Ovary (tissue), 9 donors: ENCODE data around the gene BMP2. TPM values are rescaled to one million over a fixed set of nuclear protein-coding genes. Genes with fewer than 3 reads are reported as not detected.

Source experiments
- DNase-seq, 5 donors: peaks; one replicate each; pipeline ENCODE4 v3.0.0-alpha.2; 2019 to 2020
- H3K27ac ChIP-seq, 2 donors: fragments of 200-600 bp; one replicate each; pipeline versions ENCODE4 v1.5.1 to v1.8.0; 2019 to 2022
- H3K27me3 ChIP-seq: fragments of 200-600 bp; one replicate; pipeline ENCODE4 v1.8.0; 2022
- H3K36me3 ChIP-seq: fragments of 200-600 bp; sonication (generic); one replicate; pipeline ENCODE4 v1.5.1; 2019
- H3K4me1 ChIP-seq: one replicate; pipeline ENCODE4 v1.8.1; 2013; ENCODE audit warnings: mild to moderate bottlenecking, moderate library complexity; ENCODE audit not compliant: insufficient read depth
- H3K4me3 ChIP-seq: fragments of 200-600 bp; sonication (generic); one replicate; pipeline ENCODE4 v1.5.1; 2017
- H3K9me3 ChIP-seq, 2 donors: fragments of 200-600 bp in 1 of 2; sonication (generic) in 1 of 2; one replicate each; pipeline versions ENCODE4 v1.5.1 to v1.8.1; 2013 to 2019; ENCODE audit warnings: mild to moderate bottlenecking in 1 of 2, moderate library complexity in 1 of 2
- CTCF ChIP-seq, 3 donors: fragments of 450-650 bp in 2 of 3; fragments of 200-600 bp in 1 of 3; IDR thresholded peaks; one replicate each; pipeline versions ENCODE4 v1.5.1 to v1.8.0; 2016 to 2022; ENCODE audit warnings: antibody characterized with exemption in 3 of 3, mild to moderate bottlenecking in 1 of 3
- EP300 ChIP-seq: sonication (generic); formaldehyde crosslinking; IDR thresholded peaks from one replicate; pipeline ENCODE4 v1.6.1; 2017; ENCODE audit warnings: antibody characterized with exemption
- POLR2A ChIP-seq: fragments of 450-650 bp; IDR thresholded peaks from one replicate; pipeline ENCODE4 v1.6.1; 2017; ENCODE audit warnings: antibody characterized with exemption, mild to moderate bottlenecking, moderate library complexity
- WGBS, 3 donors: extraction: QIAGEN DNeasy Blood & Tissue Kit in 1 of 3; methylation state at CpG; one replicate each; pipeline versions ENCODE4 v1.1.5 to v1.1.7; 2013 to 2017; 5-methylcytosine and 5-hydroxymethylcytosine counted together
- intact Hi-C, 4 donors: fragments of 100-400 bp; cut with DNase I; formaldehyde crosslinking; loops; one replicate each; pipeline versions ENCODE4 v1.11.0 to v1.15.1; 2022 to 2023
- polyA plus RNA-seq, 2 donors: library from polyadenylated mRNA; stranded (reverse); fragments of 200-250 nt in 1 of 2; fragments of 350-450 nt in 1 of 2; fragmentation: Illumina TruSeq in 1 of 2; extraction: RNeasy Lipid Tissue Mini Kit (QIAGEN cat#74804) in 1 of 2; gene quantifications; one replicate each; pipeline ENCODE4 v1.2.3, GENCODE V29; 2013 to 2014
- total RNA-seq, 7 donors: library from RNA; depleted of rRNA in 2 of 7; stranded (reverse); fragments of >200 nt in 2 of 7; fragmentation: NEBNext Ultra II Directional in 3 of 7; extraction: Animal tissue kit (Norgen Biotek cat#: 25700) in 3 of 7; gene quantifications; one replicate each; pipeline versions ENCODE4 v1.1.0 to v1.2.4, GENCODE V29; 2016 to 2023
- donor health status: DM: no; HTN: no; CAD: no; lungs with moderate emphysema.
- donor health status: DM: no; HTN: no; CAD: no.
- donor health status: Bipolar disorder and iron deficiency.
- donor health status: DM: yes; HTN: yes; CAD: no.
- donor health status: DM: no; HTN: no; CAD: no.
- donor health status: DM: yes; HTN: yes; CAD: no.

The BMP2 gene
- total and polyA plus RNA-seq, 9 donors: 0.58 to 9.7 (median 2.4) TPM

- intact Hi-C loops: no loop called here
Measured at GRCh38 chr20:6744805-6745204, 22.7 kb upstream of the BMP2 start.

DNA sequence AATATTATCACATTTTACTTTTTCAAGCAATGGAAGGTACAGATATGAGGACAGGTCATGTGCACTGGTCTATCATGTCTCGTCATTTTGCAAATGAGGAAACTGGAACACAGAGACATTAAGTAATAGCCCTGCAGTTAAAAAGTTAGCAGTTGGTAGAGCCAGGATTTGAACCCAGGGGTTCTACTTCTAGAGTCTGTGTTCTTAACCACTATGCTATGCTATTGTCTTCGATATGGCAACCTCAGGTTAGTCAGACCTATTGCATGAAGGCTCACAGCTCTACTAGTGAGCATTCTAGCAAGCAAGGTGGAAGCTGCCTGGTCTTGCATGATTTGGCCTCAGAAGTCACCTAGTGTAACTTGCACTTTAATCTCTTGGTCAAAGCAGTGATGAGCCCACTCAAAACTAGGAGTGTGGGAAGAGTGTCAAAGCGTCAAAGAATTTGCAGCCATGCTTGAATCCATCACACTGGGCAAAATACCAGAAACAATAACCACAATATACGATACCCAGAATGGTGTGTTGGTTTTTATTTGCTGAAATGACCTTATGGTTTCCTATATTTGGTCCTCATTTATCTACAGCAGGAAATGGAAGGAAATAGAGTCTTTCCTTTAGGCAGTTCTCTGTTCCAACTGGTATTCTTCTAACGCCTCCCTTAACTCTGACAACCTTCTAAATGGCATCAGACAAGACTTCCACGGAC, 20.4 kb upstream of the BMP2 start:
- H3K27ac ChIP-seq: no peak overlapping the region
- DNase-seq: no peak
- no peaks in the 10 kb centered on the region for H3K27me3 ChIP-seq
- no peaks in the 10 kb centered on the region for H3K4me1 ChIP-seq
- no peaks in the 10 kb centered on the region for H3K9me3 ChIP-seq
- TF ChIP-seq CTCF (IDR thresholded peaks at IDR 0.05): no peak
- TF ChIP-seq POLR2A: no peak
- no peak for TF ChIP-seq EP300
- 73 to 79% (median 74%) methylated on average over 6 of the region's 6 CpGs for WGBS, 3 donors
- intact Hi-C loops: no loop called here
- no peaks in the 10 kb centered on the region for H3K36me3 ChIP-seq
- no peak overlapping the region for H3K4me3 ChIP-seq

More at GRCh38 chr20:6744805-6745204, 22.7 kb upstream of the BMP2 start:
- Histone ChIP-seq H3K4me3 (no peak overlapping the region), H3K9me3 (no peaks in the 10 kb centered on the region), H3K36me3 (no peaks in the 10 kb centered on the region), H3K27me3 (no peaks in the 10 kb centered on the region), H3K27ac (no peak overlapping the region), H3K4me1 (no peaks in the 10 kb centered on the region)
- no peak for TF ChIP-seq POLR2A
- no peak for TF ChIP-seq CTCF (IDR thresholded peaks at IDR 0.05)
- no peak for TF ChIP-seq EP300
- WGBS, 3 donors: 83 to 91% (median 86%) methylated on average over 4 of the region's 4 CpGs
- DNase-seq: no peak

DNA sequence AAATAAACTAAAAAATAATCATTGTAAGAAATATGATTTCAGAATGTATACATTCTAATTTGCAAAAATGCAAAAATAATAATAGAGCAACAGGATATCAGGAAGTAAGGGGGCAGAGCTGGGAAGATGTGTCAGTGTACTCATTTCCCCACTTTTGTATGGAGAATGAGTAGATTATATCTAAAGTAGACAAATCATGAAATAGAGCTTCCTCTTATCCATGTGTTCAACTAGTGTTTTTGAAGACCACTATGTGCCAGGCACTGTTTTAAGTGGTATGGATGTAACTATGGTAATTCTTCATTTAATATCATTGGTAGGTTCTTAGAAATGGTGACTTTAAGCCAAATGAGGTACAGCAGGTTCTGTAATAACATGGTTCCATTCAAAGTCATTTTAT, 17.0 kb upstream of the BMP2 start:
- no peak for DNase-seq
- TF ChIP-seq POLR2A: no peak
- no peak for TF ChIP-seq CTCF (IDR thresholded peaks at IDR 0.05)
- no peak for TF ChIP-seq EP300
- no peaks in the 10 kb centered on the region for H3K27me3 ChIP-seq
- intact Hi-C loops: no loop called here
- H3K4me3 ChIP-seq: no peak overlapping the region
- H3K27ac ChIP-seq: no peak overlapping the region
- H3K36me3 ChIP-seq: no peaks in the 10 kb centered on the region
- no peaks in the 10 kb centered on the region for H3K9me3 ChIP-seq
- H3K4me1 ChIP-seq: no peaks in the 10 kb centered on the region

DNA sequence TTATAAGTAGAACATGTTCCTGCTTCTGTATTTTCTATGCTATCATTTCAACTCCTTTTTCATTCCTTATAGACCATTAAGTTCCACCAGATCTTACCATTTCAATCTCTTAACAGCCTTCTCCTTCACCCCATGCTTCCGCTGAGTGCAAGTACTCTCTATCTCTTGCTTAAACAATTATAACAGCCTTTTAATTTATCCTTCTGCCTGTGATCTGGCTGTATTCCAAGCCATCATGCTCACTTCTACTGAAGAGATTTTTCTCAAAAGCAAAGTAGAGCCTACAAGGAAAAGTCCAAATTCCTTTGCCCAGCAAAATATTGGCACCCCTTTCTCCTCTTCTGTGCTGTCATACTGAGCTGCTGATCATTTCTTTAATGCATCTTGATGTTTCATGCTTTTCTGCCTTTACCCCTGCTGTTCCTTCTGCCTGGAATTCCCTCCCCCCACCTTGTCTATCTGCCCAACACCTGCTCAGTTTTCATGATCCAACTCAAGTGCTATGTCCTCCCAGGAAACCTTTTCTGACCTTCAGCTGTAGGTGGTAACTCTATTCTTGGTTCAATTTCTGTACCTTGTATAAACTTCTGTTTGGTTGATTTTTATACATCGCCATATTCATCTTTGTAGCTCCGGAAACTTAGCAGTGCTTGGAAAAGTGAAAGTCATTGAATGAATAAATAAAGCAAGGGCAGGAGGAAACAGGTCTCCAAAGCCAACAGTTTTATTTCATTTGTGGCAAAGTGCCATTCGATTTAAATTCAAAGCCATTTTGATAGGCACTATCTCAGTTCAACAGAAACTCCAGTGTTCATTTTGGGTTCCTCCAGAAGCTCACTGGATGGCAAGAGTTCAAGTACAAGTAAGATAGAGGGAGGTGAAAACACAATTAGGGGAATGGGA, 10.5 kb upstream of the BMP2 start:
- no peaks in the 10 kb centered on the region for H3K27me3 ChIP-seq
- no peak overlapping the region for H3K27ac ChIP-seq
- H3K36me3 ChIP-seq: no peaks in the 10 kb centered on the region
- intact Hi-C loops: no loop called here
- no peak for DNase-seq
- H3K4me3 ChIP-seq: no peak overlapping the region
- TF ChIP-seq EP300 (no peak), CTCF (IDR thresholded peaks at IDR 0.05) (no peak)
- WGBS, 3 donors: 72 to 78% (median 77%) methylated on average over 4 of the region's 4 CpGs
- no peaks in the 10 kb centered on the region for H3K9me3 ChIP-seq
- H3K4me1 ChIP-seq: no peaks in the 10 kb centered on the region
